HepG2 (cell line): Measurements from ENCODE around the gene TMEM131L. TPM values are rescaled to one million over a fixed set of nuclear protein-coding genes. Genes with fewer than 3 reads are reported as not detected.
A peak's percentile ranks its signal among the peaks of the same experiment; 100 is the strongest.

Source experiments
- AGO1 ChIP-seq: fragments of 200-400 bp; formaldehyde crosslinking; IDR thresholded peaks from 2 replicates; pipeline ENCODE4 v1.6.1; 2017; ENCODE audit warnings: mild to moderate bottlenecking, low read depth, low read length, moderate library complexity; ENCODE audit not compliant: poor library complexity, severe bottlenecking
- BRCA1 ChIP-seq: sonication (generic); formaldehyde crosslinking; IDR thresholded peaks from 2 replicates; pipeline ENCODE4 v1.4.0; 2020; ENCODE audit warnings: missing genetic modification reagents
- FOSL2 ChIP-seq: sonication (generic); formaldehyde crosslinking; IDR thresholded peaks from 2 replicates; pipeline ENCODE4 v1.4.0; 2020; ENCODE audit warnings: missing genetic modification reagents
- FOXO1 ChIP-seq: sonication (generic); formaldehyde crosslinking; IDR thresholded peaks from 2 replicates; pipeline ENCODE4 v1.4.0; 2020; ENCODE audit warnings: missing genetic modification reagents
- HDAC1 ChIP-seq: sonication (generic); formaldehyde crosslinking; IDR thresholded peaks from 2 replicates; pipeline ENCODE4 v1.5.1; 2020; ENCODE audit warnings: mild to moderate bottlenecking, missing genetic modification reagents
- MAX ChIP-seq: IDR thresholded peaks from 2 replicates; pipeline ENCODE4 v1.6.1; 2012; ENCODE audit warnings: inconsistent platforms
- MTA1 ChIP-seq: sonication (generic); formaldehyde crosslinking; IDR thresholded peaks from 2 replicates; pipeline ENCODE4 v1.4.0; 2020; ENCODE audit warnings: missing genetic modification reagents, mild to moderate bottlenecking, borderline replicate concordance
- MXD4 ChIP-seq: IDR thresholded peaks from 2 replicates; pipeline ENCODE4 v1.6.1; 2016; ENCODE audit warnings: mild to moderate bottlenecking, missing biosample characterization, missing genetic modification reagents
- PAX8 ChIP-seq: sonication (generic); formaldehyde crosslinking; IDR thresholded peaks from 2 replicates; pipeline ENCODE4 v1.8.0; 2022; ENCODE audit warnings: mild to moderate bottlenecking, missing genetic modification reagents, borderline replicate concordance
- PRPF4 ChIP-seq: fragments of 200-400 bp; formaldehyde crosslinking; IDR thresholded peaks from 2 replicates; pipeline ENCODE4 v1.6.1; 2016; ENCODE audit warnings: low read length, low read depth; ENCODE audit not compliant: poor library complexity, severe bottlenecking
- SOX6 ChIP-seq, 2 experiments: fragments of 450-650 bp in 1 of 2; sonication (generic) in 1 of 2; formaldehyde crosslinking in 1 of 2; IDR thresholded peaks; 2 replicates each; pipeline versions ENCODE4 v1.4.0 to v1.6.1; 2017 to 2020; ENCODE audit warnings: antibody characterized with exemption in 1 of 2, mild to moderate bottlenecking in 1 of 2, missing genetic modification reagents in 1 of 2
- SRSF9 ChIP-seq: fragments of 200-400 bp; formaldehyde crosslinking; IDR thresholded peaks from 2 replicates; pipeline ENCODE4 v1.6.1; 2018; ENCODE audit warnings: borderline replicate concordance, mild to moderate bottlenecking, low read depth, low read length; ENCODE audit not compliant: insufficient read depth, poor library complexity, severe bottlenecking
- TERF1 ChIP-seq: sonication (generic); formaldehyde crosslinking; IDR thresholded peaks from 2 replicates; pipeline ENCODE4 v1.8.0; 2022; ENCODE audit warnings: mild to moderate bottlenecking, missing genetic modification reagents, moderate library complexity
- ZBTB20 ChIP-seq: sonication (generic); formaldehyde crosslinking; IDR thresholded peaks from 2 replicates; pipeline ENCODE4 v1.8.1; 2023; ENCODE audit warnings: missing genetic modification reagents, low read depth, mild to moderate bottlenecking, borderline replicate concordance
- ZEB1 ChIP-seq: IDR thresholded peaks from 2 replicates; pipeline ENCODE4 v1.6.1; 2012; ENCODE audit warnings: mild to moderate bottlenecking, low read depth, inconsistent platforms; ENCODE audit not compliant: insufficient replicate concordance
- ZNF432 ChIP-seq: sonication (generic); formaldehyde crosslinking; IDR thresholded peaks from 2 replicates; pipeline ENCODE4 v1.5.0; 2020; ENCODE audit warnings: missing genetic modification reagents, mild to moderate bottlenecking, borderline replicate concordance
- ZNF484 ChIP-seq: sonication (generic); formaldehyde crosslinking; IDR thresholded peaks from 2 replicates; pipeline ENCODE4 v1.5.1; 2020; ENCODE audit warnings: mild to moderate bottlenecking, low read depth, missing genetic modification reagents, borderline replicate concordance
- ZSCAN9 ChIP-seq: IDR thresholded peaks from 2 replicates; pipeline ENCODE4 v1.6.1; 2016; ENCODE audit warnings: borderline replicate concordance
- polyA plus RNA-seq, 8 experiments: library from polyadenylated mRNA; depleted of rRNA in 3 of 8; stranded (reverse) in 7 of 8; unstranded in 1 of 8; fragments of >200 nt; fragmentation: Illumina TruSeq in 4 of 8; extraction: Trizol in 4 of 8; gene quantifications; 2 replicates each; pipeline versions ENCODE4 v1.2.1 to v1.2.3, GENCODE V29; 2011 to 2016; ENCODE audit warnings: low read depth in 4 of 8, missing spikeins in 1 of 8, mixed read lengths in 1 of 8; ENCODE audit not compliant: insufficient read depth in 1 of 8
- total RNA-seq, 5 experiments: library from RNA; depleted of rRNA; stranded (reverse); fragments of >200 nt; fragmentation: Illumina TruSeq; extraction: Trizol; gene quantifications; 2 replicates each; pipeline ENCODE4 v1.2.3, GENCODE V29; 2016; ENCODE audit warnings: low read depth in 1 of 5
- TF ChIP-seq, protein P1 (sequence below): sonication (generic); formaldehyde crosslinking; IDR thresholded peaks from 2 replicates; pipeline ENCODE4 v1.5.0; 2020; ENCODE audit warnings: mild to moderate bottlenecking, missing genetic modification reagents, borderline replicate concordance
- TF ChIP-seq, protein P2 (sequence below): sonication (generic); formaldehyde crosslinking; conservative IDR thresholded peaks from 2 replicates; pipeline ENCODE4 v1.4.0; 2020; ENCODE audit warnings: missing genetic modification reagents

Gene TMEM131L
- total and polyA plus RNA-seq, 2 of the 13 experiments (the other 11 are each of a cell fraction or from before 2014, with no cell fraction given), result 2.2 to 4.5 TPM

GRCh38 chr4:153466949-153467896 lies 1.1 kb downstream of the TMEM131L start (continued):
- TF ChIP-seq, protein P1, sequence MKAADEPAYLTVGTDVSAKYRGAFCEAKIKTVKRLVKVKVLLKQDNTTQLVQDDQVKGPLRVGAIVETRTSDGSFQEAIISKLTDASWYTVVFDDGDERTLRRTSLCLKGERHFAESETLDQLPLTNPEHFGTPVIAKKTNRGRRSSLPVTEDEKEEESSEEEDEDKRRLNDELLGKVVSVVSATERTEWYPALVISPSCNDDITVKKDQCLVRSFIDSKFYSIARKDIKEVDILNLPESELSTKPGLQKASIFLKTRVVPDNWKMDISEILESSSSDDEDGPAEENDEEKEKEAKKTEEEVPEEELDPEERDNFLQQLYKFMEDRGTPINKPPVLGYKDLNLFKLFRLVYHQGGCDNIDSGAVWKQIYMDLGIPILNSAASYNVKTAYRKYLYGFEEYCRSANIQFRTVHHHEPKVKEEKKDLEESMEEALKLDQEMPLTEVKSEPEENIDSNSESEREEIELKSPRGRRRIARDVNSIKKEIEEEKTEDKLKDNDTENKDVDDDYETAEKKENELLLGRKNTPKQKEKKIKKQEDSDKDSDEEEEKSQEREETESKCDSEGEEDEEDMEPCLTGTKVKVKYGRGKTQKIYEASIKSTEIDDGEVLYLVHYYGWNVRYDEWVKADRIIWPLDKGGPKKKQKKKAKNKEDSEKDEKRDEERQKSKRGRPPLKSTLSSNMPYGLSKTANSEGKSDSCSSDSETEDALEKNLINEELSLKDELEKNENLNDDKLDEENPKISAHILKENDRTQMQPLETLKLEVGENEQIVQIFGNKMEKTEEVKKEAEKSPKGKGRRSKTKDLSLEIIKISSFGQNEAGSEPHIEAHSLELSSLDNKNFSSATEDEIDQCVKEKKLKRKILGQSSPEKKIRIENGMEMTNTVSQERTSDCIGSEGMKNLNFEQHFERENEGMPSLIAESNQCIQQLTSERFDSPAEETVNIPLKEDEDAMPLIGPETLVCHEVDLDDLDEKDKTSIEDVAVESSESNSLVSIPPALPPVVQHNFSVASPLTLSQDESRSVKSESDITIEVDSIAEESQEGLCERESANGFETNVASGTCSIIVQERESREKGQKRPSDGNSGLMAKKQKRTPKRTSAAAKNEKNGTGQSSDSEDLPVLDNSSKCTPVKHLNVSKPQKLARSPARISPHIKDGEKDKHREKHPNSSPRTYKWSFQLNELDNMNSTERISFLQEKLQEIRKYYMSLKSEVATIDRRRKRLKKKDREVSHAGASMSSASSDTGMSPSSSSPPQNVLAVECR (CRISPR knock-in tag), result peak; percentile 53; the same call in 1 of the 2 replicates
- no peak for TF ChIP-seq ZNF484 (CRISPR knock-in tag)
- TF ChIP-seq MXD4 (CRISPR knock-in tag), result 0 out of 2 replicates have a peak, but pooled peaks have one; percentile 23
- no peak for TF ChIP-seq PAX8 (CRISPR knock-in tag)
- TF ChIP-seq PRPF4, result no peak
- TF ChIP-seq BRCA1 (CRISPR knock-in tag), result no peak
- no peak for TF ChIP-seq ZNF432 (CRISPR knock-in tag)
- TF ChIP-seq, protein P2, sequence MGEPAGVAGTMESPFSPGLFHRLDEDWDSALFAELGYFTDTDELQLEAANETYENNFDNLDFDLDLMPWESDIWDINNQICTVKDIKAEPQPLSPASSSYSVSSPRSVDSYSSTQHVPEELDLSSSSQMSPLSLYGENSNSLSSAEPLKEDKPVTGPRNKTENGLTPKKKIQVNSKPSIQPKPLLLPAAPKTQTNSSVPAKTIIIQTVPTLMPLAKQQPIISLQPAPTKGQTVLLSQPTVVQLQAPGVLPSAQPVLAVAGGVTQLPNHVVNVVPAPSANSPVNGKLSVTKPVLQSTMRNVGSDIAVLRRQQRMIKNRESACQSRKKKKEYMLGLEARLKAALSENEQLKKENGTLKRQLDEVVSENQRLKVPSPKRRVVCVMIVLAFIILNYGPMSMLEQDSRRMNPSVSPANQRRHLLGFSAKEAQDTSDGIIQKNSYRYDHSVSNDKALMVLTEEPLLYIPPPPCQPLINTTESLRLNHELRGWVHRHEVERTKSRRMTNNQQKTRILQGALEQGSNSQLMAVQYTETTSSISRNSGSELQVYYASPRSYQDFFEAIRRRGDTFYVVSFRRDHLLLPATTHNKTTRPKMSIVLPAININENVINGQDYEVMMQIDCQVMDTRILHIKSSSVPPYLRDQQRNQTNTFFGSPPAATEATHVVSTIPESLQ (CRISPR knock-in tag), result no peak
- peak; percentile 14; the same call in 1 of the 2 replicates for TF ChIP-seq TERF1 (CRISPR knock-in tag)
- no peak for TF ChIP-seq ZSCAN9 (CRISPR knock-in tag)
- TF ChIP-seq MAX, result peak; percentile 56
- no peak for TF ChIP-seq ZBTB20 (CRISPR knock-in tag)
- no peak for TF ChIP-seq AGO1
- TF ChIP-seq FOXO1, result no peak
- TF ChIP-seq MTA1 (CRISPR knock-in tag), result peak; percentile 59
- TF ChIP-seq ZEB1, result peak; percentile 80
- TF ChIP-seq FOSL2 (CRISPR knock-in tag), result peak; percentile 7; the same call in 1 of the 2 replicates
- peak; percentile 26; the same call in 1 of the 2 replicates for TF ChIP-seq HDAC1 (CRISPR knock-in tag)
- TF ChIP-seq SOX6 (IDR thresholded peaks at IDR 0.05), result no peak
- 0 out of 2 replicates have a peak, but pooled peaks have one; percentile 31 for TF ChIP-seq SOX6 (CRISPR knock-in tag; IDR thresholded peaks at IDR 0.05)
- no peak for TF ChIP-seq SRSF9
